ENCODE measurements around the gene C5orf52. TPM values are rescaled to one million over a fixed set of nuclear protein-coding genes. Genes with fewer than 3 reads are reported as not detected.
"Not testable (repeated sequence)": the region's sequence is repeated elsewhere in the genome, so short reads cannot be mapped to it uniquely, and the experiment has no call there.

Gene C5orf52
- total RNA-seq, 1 donor from 2014 or later = not detected

GRCh38 chr5:157690690-157691433, 19.5 kb downstream of the C5orf52 start:
- no peak for DNase-seq (ENCODE audit: low spot score in 2 of 2, unreplicated experiment in 2 of 2)
- Mint-ChIP-seq H3K27me3 (ENCODE audit: low read depth) (no peaks in the 10 kb centered on the region), H3K27ac (no peak overlapping the region), H3K36me3 (no peaks in the 10 kb centered on the region), H3K9me3 (peaks cover 12% of the 10 kb centered on the region), H3K4me1 (no peaks in the 10 kb centered on the region), H3K4me3 (no peak overlapping the region)
- TF ChIP-seq CTCF (IDR thresholded peaks at IDR 0.05; ENCODE audit: unreplicated experiment) = no peak

- peaks cover 22% of the 10 kb centered on the region for H3K9me3 Mint-ChIP-seq
- not testable (repeated sequence) for H3K36me3 Mint-ChIP-seq; DNase-seq (ENCODE audit: low spot score in 2 of 2, unreplicated experiment in 2 of 2); H3K4me3 Mint-ChIP-seq; H3K27me3 Mint-ChIP-seq (ENCODE audit: low read depth); H3K27ac Mint-ChIP-seq; H3K4me1 Mint-ChIP-seq
Observed at GRCh38 chr5:157693816-157694215, 22.5 kb downstream of the C5orf52 start.

GRCh38 chr5:157696154-157696553, 24.8 kb downstream of the C5orf52 start:
- not testable (repeated sequence) for H3K4me1 Mint-ChIP-seq; H3K36me3 Mint-ChIP-seq; H3K27ac Mint-ChIP-seq; DNase-seq (ENCODE audit: low spot score in 2 of 2, unreplicated experiment in 2 of 2); H3K4me3 Mint-ChIP-seq; H3K27me3 Mint-ChIP-seq (ENCODE audit: low read depth)
- H3K9me3 Mint-ChIP-seq = peaks cover 24% of the 10 kb centered on the region

- not testable (repeated sequence) for H3K4me3 Mint-ChIP-seq; DNase-seq (ENCODE audit: low spot score in 2 of 2, unreplicated experiment in 2 of 2); H3K27me3 Mint-ChIP-seq (ENCODE audit: low read depth); H3K36me3 Mint-ChIP-seq; H3K27ac Mint-ChIP-seq; H3K4me1 Mint-ChIP-seq
- H3K9me3 Mint-ChIP-seq = peaks cover 24% of the 10 kb centered on the region
Observed at GRCh38 chr5:157698674-157699073, 27.3 kb downstream of the C5orf52 start.

- Mint-ChIP-seq H3K36me3 (peaks cover under 1% of the 10 kb centered on the region), H3K9me3 (peaks cover 12% of the 10 kb centered on the region), H3K4me3 (no peak overlapping the region), H3K4me1 (peaks cover 2% of the 10 kb centered on the region), H3K27ac (no peak overlapping the region), H3K27me3 (ENCODE audit: low read depth) (no peaks in the 10 kb centered on the region)
- TF ChIP-seq CTCF (IDR thresholded peaks at IDR 0.05; ENCODE audit: unreplicated experiment) = no peak
- no peak for DNase-seq (ENCODE audit: low spot score in 2 of 2, unreplicated experiment in 2 of 2)
Observed at GRCh38 chr5:157703736-157704135, 32.4 kb downstream of the C5orf52 start.

GRCh38 chr5:157708866-157709265, 37.5 kb downstream of the C5orf52 start:
- Mint-ChIP-seq H3K9me3 (peaks cover 4% of the 10 kb centered on the region), H3K36me3 (no peaks in the 10 kb centered on the region), H3K27ac (no peak overlapping the region), H3K4me3 (no peak overlapping the region), H3K27me3 (ENCODE audit: low read depth) (no peaks in the 10 kb centered on the region), H3K4me1 (peaks cover 5% of the 10 kb centered on the region)
- no peak for TF ChIP-seq CTCF (IDR thresholded peaks at IDR 0.05; ENCODE audit: unreplicated experiment)
- DNase-seq (ENCODE audit: low spot score in 2 of 2, unreplicated experiment in 2 of 2) = no peak

GRCh38 chr5:157709346-157709745, 38.0 kb downstream of the C5orf52 start:
- Mint-ChIP-seq H3K27me3 (ENCODE audit: low read depth) (no peaks in the 10 kb centered on the region), H3K36me3 (no peaks in the 10 kb centered on the region)

More at GRCh38 chr5:157709346-157709745, 38.0 kb downstream of the C5orf52 start:
- no peak overlapping the region for H3K27ac Mint-ChIP-seq
- peaks cover 5% of the 10 kb centered on the region for H3K4me1 Mint-ChIP-seq
- H3K9me3 Mint-ChIP-seq = peaks cover 4% of the 10 kb centered on the region
- no peak for DNase-seq (ENCODE audit: low spot score in 2 of 2, unreplicated experiment in 2 of 2)
- no peak overlapping the region for H3K4me3 Mint-ChIP-seq
- no peak for TF ChIP-seq CTCF (IDR thresholded peaks at IDR 0.05; ENCODE audit: unreplicated experiment)
